ENCODE results near the gene MPC2. TPM values are rescaled to one million over a fixed set of nuclear protein-coding genes. Genes with fewer than 3 reads are reported as not detected.
"Not testable (repeated sequence)": the region's sequence is repeated elsewhere in the genome, so short reads cannot be mapped to it uniquely, and the experiment has no call there.

The MPC2 gene
- polyA plus RNA-seq, 4 donors = 140 to 208 (median 170) TPM

- not testable (repeated sequence) for FAIRE-seq; H3K27me3 ChIP-seq (ENCODE audit: control insufficient read depth in 3 of 3, insufficient read depth in 3 of 3, low read length in 3 of 3); H3K27ac ChIP-seq (ENCODE audit: low read depth in 1 of 3, low read length in 2 of 3); H3K9me3 ChIP-seq (ENCODE audit: control insufficient read depth in 2 of 2, insufficient read depth in 1 of 2, low read depth in 1 of 2, low read length in 1 of 2); DNase-seq; H3K4me1 ChIP-seq (ENCODE audit: control insufficient read depth in 3 of 3, insufficient read depth in 2 of 3, low read depth in 1 of 3, low read length in 2 of 3); H3K4me3 ChIP-seq (ENCODE audit: low read depth in 1 of 3, low read length in 3 of 3); H3K36me3 ChIP-seq (ENCODE audit: control insufficient read depth in 3 of 3, insufficient read depth in 2 of 3, low read depth in 1 of 3, low read length in 3 of 3)
- WGBS, 3 donors = 92 to 98% (median 92%) methylated on average over 2 of the region's 2 CpGs
Observed at GRCh38 chr1:167887187-167887586, 49.7 kb downstream of the MPC2 start.

GRCh38 chr1:167882376-167882775 is 54.5 kb downstream of the MPC2 start:
- no peak for DNase-seq
- H3K9me3 ChIP-seq (ENCODE audit: control insufficient read depth in 2 of 2, insufficient read depth in 1 of 2, low read depth in 1 of 2, low read length in 1 of 2) = no peaks in the 10 kb centered on the region
- no peaks in the 10 kb centered on the region for H3K27me3 ChIP-seq (ENCODE audit: control insufficient read depth in 3 of 3, insufficient read depth in 3 of 3, low read length in 3 of 3)
- H3K4me1 ChIP-seq (ENCODE audit: control insufficient read depth in 3 of 3, insufficient read depth in 2 of 3, low read depth in 1 of 3, low read length in 2 of 3) = no peaks in the 10 kb centered on the region
- FAIRE-seq = no peak
- H3K27ac ChIP-seq (ENCODE audit: low read depth in 1 of 3, low read length in 2 of 3) = no peak overlapping the region
- H3K4me3 ChIP-seq (ENCODE audit: low read depth in 1 of 3, low read length in 3 of 3) = no peak overlapping the region
- no peaks in the 10 kb centered on the region for H3K36me3 ChIP-seq (ENCODE audit: control insufficient read depth in 3 of 3, insufficient read depth in 2 of 3, low read depth in 1 of 3, low read length in 3 of 3)
- WGBS, 3 donors = 91 to 97% (median 97%) methylated on average over 7 to 8 of the region's 8 CpGs

DNA sequence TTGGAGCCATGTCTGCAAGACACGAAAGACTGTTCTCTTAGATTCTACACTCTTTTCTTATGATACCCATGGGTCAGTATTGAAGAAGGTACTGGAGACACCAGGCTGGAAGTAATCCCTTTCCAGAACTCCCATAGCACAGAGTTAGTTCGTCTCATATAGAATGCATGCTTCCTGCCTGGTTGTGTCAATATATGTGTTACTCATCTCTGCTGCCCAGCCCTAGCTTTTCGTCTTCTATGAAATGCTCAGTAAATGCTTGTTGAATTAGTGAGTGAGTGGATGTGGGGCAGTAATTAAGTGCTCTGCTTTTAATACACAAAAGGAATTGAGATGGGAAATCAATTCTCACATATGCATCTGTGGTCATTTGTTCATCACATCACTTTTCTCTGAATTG is 55.1 kb downstream of the MPC2 start:
- WGBS, 3 donors = 87 to 88% (median 87%) methylated on average over 3 of the region's 3 CpGs
- Histone ChIP-seq H3K36me3 (ENCODE audit: control insufficient read depth in 3 of 3, insufficient read depth in 2 of 3, low read depth in 1 of 3, low read length in 3 of 3) (no peaks in the 10 kb centered on the region), H3K27me3 (ENCODE audit: control insufficient read depth in 3 of 3, insufficient read depth in 3 of 3, low read length in 3 of 3) (no peaks in the 10 kb centered on the region), H3K9me3 (ENCODE audit: control insufficient read depth in 2 of 2, insufficient read depth in 1 of 2, low read depth in 1 of 2, low read length in 1 of 2) (no peaks in the 10 kb centered on the region), H3K4me1 (ENCODE audit: control insufficient read depth in 3 of 3, insufficient read depth in 2 of 3, low read depth in 1 of 3, low read length in 2 of 3) (no peaks in the 10 kb centered on the region), H3K27ac (ENCODE audit: low read depth in 1 of 3, low read length in 2 of 3) (no peak overlapping the region), H3K4me3 (ENCODE audit: low read depth in 1 of 3, low read length in 3 of 3) (no peak overlapping the region)
- no peak for DNase-seq
- no peak for FAIRE-seq

DNA sequence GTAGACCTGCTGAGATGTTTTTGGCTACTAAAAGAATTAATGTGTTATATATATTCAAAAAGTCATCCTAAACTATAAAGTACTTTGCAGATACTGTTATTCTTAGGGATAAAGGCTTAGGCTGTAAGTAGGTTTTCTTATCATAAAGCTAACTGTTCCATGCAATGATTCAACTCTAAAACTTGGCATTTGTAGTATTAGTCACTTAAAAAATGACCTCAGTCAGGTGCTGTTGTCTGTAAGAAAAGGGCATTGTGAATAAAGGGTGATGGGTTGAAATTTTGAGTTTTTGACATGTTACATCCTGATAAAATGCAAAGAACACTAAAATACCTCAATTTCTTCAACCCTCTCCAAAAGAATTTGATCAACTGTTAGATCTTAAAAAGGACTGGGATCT is 55.8 kb downstream of the MPC2 start:
- FAIRE-seq (no peak), DNase-seq (no peak)
- no peaks in the 10 kb centered on the region for H3K27me3 ChIP-seq (ENCODE audit: control insufficient read depth in 3 of 3, insufficient read depth in 3 of 3, low read length in 3 of 3)
- no peaks in the 10 kb centered on the region for H3K9me3 ChIP-seq (ENCODE audit: control insufficient read depth in 2 of 2, insufficient read depth in 1 of 2, low read depth in 1 of 2, low read length in 1 of 2)
- no peaks in the 10 kb centered on the region for H3K4me1 ChIP-seq (ENCODE audit: control insufficient read depth in 3 of 3, insufficient read depth in 2 of 3, low read depth in 1 of 3, low read length in 2 of 3)
- no peaks in the 10 kb centered on the region for H3K36me3 ChIP-seq (ENCODE audit: control insufficient read depth in 3 of 3, insufficient read depth in 2 of 3, low read depth in 1 of 3, low read length in 3 of 3)
- H3K4me3 ChIP-seq (ENCODE audit: low read depth in 1 of 3, low read length in 3 of 3) = no peak overlapping the region
- no peak overlapping the region for H3K27ac ChIP-seq (ENCODE audit: low read depth in 1 of 3, low read length in 2 of 3)

DNA sequence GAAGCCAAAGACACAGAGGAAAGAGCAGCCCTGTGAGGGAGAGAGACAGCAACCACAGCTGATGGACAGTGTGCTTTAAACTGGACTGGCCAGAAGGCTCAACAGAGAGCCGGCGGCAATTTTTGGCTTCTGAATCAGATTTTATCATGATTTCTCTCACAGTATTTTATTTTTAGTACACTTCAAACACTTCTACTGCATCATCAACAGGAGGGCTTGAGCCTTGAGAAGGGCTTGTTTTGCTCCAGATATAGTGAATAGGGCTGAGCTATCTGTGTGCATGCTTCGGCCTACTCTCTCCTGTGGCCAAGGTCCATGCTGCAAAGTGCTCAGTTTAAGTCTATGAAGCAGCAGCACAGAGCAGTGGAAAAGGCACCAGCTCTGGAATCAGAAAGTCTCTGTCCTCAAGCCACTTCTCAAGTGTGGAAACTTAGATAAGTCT is 56.3 kb downstream of the MPC2 start:
- H3K4me1 ChIP-seq (ENCODE audit: control insufficient read depth in 3 of 3, insufficient read depth in 2 of 3, low read depth in 1 of 3, low read length in 2 of 3) = no peaks in the 10 kb centered on the region
- no peaks in the 10 kb centered on the region for H3K36me3 ChIP-seq (ENCODE audit: control insufficient read depth in 3 of 3, insufficient read depth in 2 of 3, low read depth in 1 of 3, low read length in 3 of 3)
- 87 to 91% (median 88%) methylated on average over 3 of the region's 3 CpGs for WGBS, 3 donors
- H3K4me3 ChIP-seq (ENCODE audit: low read depth in 1 of 3, low read length in 3 of 3) = no peak overlapping the region
- no peaks in the 10 kb centered on the region for H3K27me3 ChIP-seq (ENCODE audit: control insufficient read depth in 3 of 3, insufficient read depth in 3 of 3, low read length in 3 of 3)
- DNase-seq (peak in 1 of 2 donors; percentile 10), FAIRE-seq (no peak)
- no peaks in the 10 kb centered on the region for H3K9me3 ChIP-seq (ENCODE audit: control insufficient read depth in 2 of 2, insufficient read depth in 1 of 2, low read depth in 1 of 2, low read length in 1 of 2)
- no peak overlapping the region for H3K27ac ChIP-seq (ENCODE audit: low read depth in 1 of 3, low read length in 2 of 3)

- no peak for FAIRE-seq
- Histone ChIP-seq H3K9me3 (ENCODE audit: control insufficient read depth in 2 of 2, insufficient read depth in 1 of 2, low read depth in 1 of 2, low read length in 1 of 2) (no peaks in the 10 kb centered on the region), H3K36me3 (ENCODE audit: control insufficient read depth in 3 of 3, insufficient read depth in 2 of 3, low read depth in 1 of 3, low read length in 3 of 3) (no peaks in the 10 kb centered on the region), H3K4me1 (ENCODE audit: control insufficient read depth in 3 of 3, insufficient read depth in 2 of 3, low read depth in 1 of 3, low read length in 2 of 3) (no peaks in the 10 kb centered on the region), H3K27ac (ENCODE audit: low read depth in 1 of 3, low read length in 2 of 3) (no peak overlapping the region), H3K27me3 (ENCODE audit: control insufficient read depth in 3 of 3, insufficient read depth in 3 of 3, low read length in 3 of 3) (no peaks in the 10 kb centered on the region), H3K4me3 (ENCODE audit: low read depth in 1 of 3, low read length in 3 of 3) (no peak overlapping the region)
- WGBS, 3 donors = 71 to 90% (median 87%) methylated on average over 1 of the region's 1 CpG
- no peak for DNase-seq
Observed at GRCh38 chr1:167879508-167879907, 57.4 kb downstream of the MPC2 start.

GRCh38 chr1:167878372-167879160 is 58.3 kb downstream of the MPC2 start:
- Histone ChIP-seq H3K36me3 (ENCODE audit: control insufficient read depth in 3 of 3, insufficient read depth in 2 of 3, low read depth in 1 of 3, low read length in 3 of 3) (no peaks in the 10 kb centered on the region), H3K9me3 (ENCODE audit: control insufficient read depth in 2 of 2, insufficient read depth in 1 of 2, low read depth in 1 of 2, low read length in 1 of 2) (no peaks in the 10 kb centered on the region), H3K27me3 (ENCODE audit: control insufficient read depth in 3 of 3, insufficient read depth in 3 of 3, low read length in 3 of 3) (no peaks in the 10 kb centered on the region), H3K4me3 (ENCODE audit: low read depth in 1 of 3, low read length in 3 of 3) (no peak overlapping the region), H3K4me1 (ENCODE audit: control insufficient read depth in 3 of 3, insufficient read depth in 2 of 3, low read depth in 1 of 3, low read length in 2 of 3) (no peaks in the 10 kb centered on the region), H3K27ac (ENCODE audit: low read depth in 1 of 3, low read length in 2 of 3) (no peak overlapping the region)
- 97 to 98% (median 98%) methylated on average over 7 of the region's 7 CpGs for WGBS, 3 donors
- DNase-seq = no peak
- FAIRE-seq = no peak

DNA sequence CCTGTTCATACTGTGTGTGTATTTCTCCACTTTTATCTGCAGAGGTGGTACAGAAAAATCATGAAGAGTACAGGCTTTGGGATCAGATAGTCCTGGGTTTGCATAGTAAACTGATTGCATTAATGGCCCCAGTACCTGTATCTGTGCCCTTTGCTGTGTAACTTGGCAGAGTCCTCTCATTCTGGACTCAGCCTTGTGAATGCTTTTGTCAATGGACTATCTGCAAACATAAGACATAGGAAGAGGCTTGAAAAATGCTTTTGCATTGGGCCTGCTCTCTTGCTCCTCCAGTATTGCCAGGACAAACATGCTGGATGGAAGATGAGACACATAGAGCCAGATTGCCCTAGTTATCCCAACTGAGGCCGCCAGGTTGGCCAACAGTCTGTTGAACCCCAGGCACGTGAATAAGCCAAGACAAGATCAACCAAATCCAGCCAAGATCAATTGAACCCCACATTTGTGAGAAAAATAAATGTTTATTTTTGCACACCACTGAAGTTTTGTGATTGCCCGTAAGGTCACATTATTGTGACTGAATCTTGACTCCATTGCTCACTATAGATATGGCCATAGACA is 60.2 kb downstream of the MPC2 start:
- H3K27me3 ChIP-seq (ENCODE audit: control insufficient read depth in 3 of 3, insufficient read depth in 3 of 3, low read length in 3 of 3) = no peaks in the 10 kb centered on the region
- H3K4me3 ChIP-seq (ENCODE audit: low read depth in 1 of 3, low read length in 3 of 3) = no peak overlapping the region
- H3K27ac ChIP-seq (ENCODE audit: low read depth in 1 of 3, low read length in 2 of 3) = no peak overlapping the region
- FAIRE-seq (no peak), DNase-seq (no peak)
- H3K9me3 ChIP-seq (ENCODE audit: control insufficient read depth in 2 of 2, insufficient read depth in 1 of 2, low read depth in 1 of 2, low read length in 1 of 2) = no peaks in the 10 kb centered on the region
- WGBS, 3 donors = 92 to 95% (median 95%) methylated on average over 3 of the region's 3 CpGs
- no peaks in the 10 kb centered on the region for H3K4me1 ChIP-seq (ENCODE audit: control insufficient read depth in 3 of 3, insufficient read depth in 2 of 3, low read depth in 1 of 3, low read length in 2 of 3)
- no peaks in the 10 kb centered on the region for H3K36me3 ChIP-seq (ENCODE audit: control insufficient read depth in 3 of 3, insufficient read depth in 2 of 3, low read depth in 1 of 3, low read length in 3 of 3)

- H3K4me1 ChIP-seq (ENCODE audit: control insufficient read depth in 3 of 3, insufficient read depth in 2 of 3, low read depth in 1 of 3, low read length in 2 of 3) = no peaks in the 10 kb centered on the region
- H3K27ac ChIP-seq (ENCODE audit: low read depth in 1 of 3, low read length in 2 of 3) = no peak overlapping the region
- no peaks in the 10 kb centered on the region for H3K36me3 ChIP-seq (ENCODE audit: control insufficient read depth in 3 of 3, insufficient read depth in 2 of 3, low read depth in 1 of 3, low read length in 3 of 3)
- H3K27me3 ChIP-seq (ENCODE audit: control insufficient read depth in 3 of 3, insufficient read depth in 3 of 3, low read length in 3 of 3) = no peaks in the 10 kb centered on the region
- FAIRE-seq = no peak
- no peak overlapping the region for H3K4me3 ChIP-seq (ENCODE audit: low read depth in 1 of 3, low read length in 3 of 3)
- H3K9me3 ChIP-seq (ENCODE audit: control insufficient read depth in 2 of 2, insufficient read depth in 1 of 2, low read depth in 1 of 2, low read length in 1 of 2) = no peaks in the 10 kb centered on the region
- DNase-seq = no peak
Observed at GRCh38 chr1:167871331-167871730, 65.5 kb downstream of the MPC2 start.
